Transverse colon (tissue), 4 donors: ENCODE measurements around the gene SHISAL2A. TPM values are rescaled to one million over a fixed set of nuclear protein-coding genes. Genes with fewer than 3 reads are reported as not detected.

Experiments
- DNase-seq: peaks from one replicate; pipeline ENCODE4 v3.0.0-alpha.2; 2019
- H3K27ac ChIP-seq, 4 donors: fragments of 200-600 bp; sonication (generic); 2 replicates each; pipeline ENCODE4 v1.5.1; 2016 to 2018; ENCODE audit warnings: inconsistent platforms in 4 of 4
- H3K27me3 ChIP-seq: fragments of 200-600 bp; sonication (generic); 2 replicates; pipeline ENCODE4 v1.5.1; 2017; ENCODE audit warnings: inconsistent platforms
- H3K36me3 ChIP-seq, 4 donors: fragments of 200-600 bp; sonication (generic); 2 replicates each; pipeline ENCODE4 v1.5.1; 2017 to 2019; ENCODE audit warnings: inconsistent platforms in 4 of 4
- H3K4me1 ChIP-seq, 4 donors: fragments of 200-600 bp; sonication (generic); 2 replicates each; pipeline ENCODE4 v1.5.1; 2017 to 2020; ENCODE audit warnings: inconsistent platforms in 4 of 4
- H3K4me3 ChIP-seq, 4 donors: fragments of 200-600 bp; sonication (generic); 1 replicate in 1 of 4; 2 replicates in 3 of 4; pipeline versions ENCODE4 v1.5.1 to v1.6.1; 2017 to 2019; ENCODE audit warnings: inconsistent platforms in 4 of 4
- H3K9me3 ChIP-seq, 2 donors: fragments of 200-600 bp; sonication (generic); 2 replicates each; pipeline ENCODE4 v1.5.1; 2017 to 2019; ENCODE audit warnings: inconsistent platforms in 2 of 2
- CTCF ChIP-seq, 5 experiments: fragments of 200-600 bp in 3 of 5; fragments of 450-650 bp in 2 of 5; sonication (generic) in 3 of 5; IDR thresholded peaks; 1 replicate in 2 of 5; 2 replicates in 3 of 5; pipeline ENCODE4 v1.5.1; 2016 to 2017; ENCODE audit warnings: antibody characterized with exemption in 5 of 5, inconsistent platforms in 3 of 5, mild to moderate bottlenecking in 2 of 5, moderate library complexity in 1 of 5
- EP300 ChIP-seq: sonication (generic); formaldehyde crosslinking; IDR thresholded peaks from one replicate; pipeline ENCODE4 v1.6.1; 2017; ENCODE audit warnings: antibody characterized with exemption, low read depth
- POLR2A ChIP-seq: fragments of 450-650 bp; IDR thresholded peaks from one replicate; pipeline ENCODE4 v1.6.1; 2016; ENCODE audit warnings: antibody characterized with exemption, mild to moderate bottlenecking, moderate library complexity
- POLR2AphosphoS5 ChIP-seq, 3 donors: sonication (generic); formaldehyde crosslinking; IDR thresholded peaks; one replicate each; pipeline ENCODE4 v1.6.1; 2016; ENCODE audit warnings: antibody characterized with exemption in 3 of 3
- WGBS, 2 donors: methylation state at CpG; one replicate each; pipeline ENCODE4 v1.1.5; 2018; ENCODE audit warnings: low coverage in 1 of 2; 5-methylcytosine and 5-hydroxymethylcytosine counted together
- in situ Hi-C, 4 donors: fragments of 200-750 bp; cut with MboI; loops; one replicate each; pipeline versions ENCODE4 v1.15.0 to v1.15.1; 2017; ENCODE audit warnings: low sequenced_read_pairs in 3 of 4, low pct_ligation_motif_present in 1 of 4, low pct_unique_long_range_greater_than_20kb in 1 of 4
- intact Hi-C: fragments of 100-400 bp; cut with DNase I; formaldehyde crosslinking; loops from one replicate; pipeline ENCODE4 v1.15.1; 2023; ENCODE audit warnings: low total_unique reads
- total RNA-seq, 4 donors: library from RNA; depleted of rRNA; stranded (reverse); fragments of >200 nt; gene quantifications; one replicate each; pipeline ENCODE4 v1.1.0, GENCODE V29; 2016

The SHISAL2A gene
- total RNA-seq, 4 donors from 2014 or later, result 3.2 to 8.2 TPM; not detected in 2

GRCh38 chr1:52636721-52637695, 4.0 kb downstream of the SHISAL2A start:
- H3K9me3 ChIP-seq, result no peaks in the 10 kb centered on the region
- peak overlapping the region; percentile 9 to 74 (median 60) for H3K27ac ChIP-seq
- peak; percentile 54 for DNase-seq
- 48% methylated on average over 11 of the region's 11 CpGs; no CpG with 5 or more reads in 1 of the 2 donors for WGBS, 2 donors
- no peaks in the 10 kb centered on the region for H3K36me3 ChIP-seq
- H3K4me1 ChIP-seq, result peaks cover 0 to 19% (median 8%) of the 10 kb centered on the region in 4 donors
- in situ Hi-C loops, result no loop called here
- peaks cover 28% of the 10 kb centered on the region for H3K27me3 ChIP-seq
- TF ChIP-seq CTCF (IDR thresholded peaks at IDR 0.05), result no peak
- no peak for TF ChIP-seq POLR2AphosphoS5 (IDR thresholded peaks at IDR 0.05)
- no peak for TF ChIP-seq POLR2A
- TF ChIP-seq EP300, result no peak
- intact Hi-C loops, result no loop called here
- H3K4me3 ChIP-seq, result no peak overlapping the region

- 71 to 73% methylated on average over 2 to 4 of the region's 4 CpGs for WGBS, 2 donors
- peaks cover 0 to 14% (median 2%) of the 10 kb centered on the region in 4 donors for H3K4me1 ChIP-seq
- H3K4me3 ChIP-seq, result no peak overlapping the region
- intact Hi-C loops, result no loop called here
- peaks cover 18% of the 10 kb centered on the region for H3K27me3 ChIP-seq
- in situ Hi-C loops, result no loop called here
- no peaks in the 10 kb centered on the region for H3K36me3 ChIP-seq
- no peaks in the 10 kb centered on the region for H3K9me3 ChIP-seq
- TF ChIP-seq EP300, result no peak
- TF ChIP-seq POLR2A, result no peak
- TF ChIP-seq POLR2AphosphoS5 (IDR thresholded peaks at IDR 0.05), result no peak
- no peak for TF ChIP-seq CTCF (IDR thresholded peaks at IDR 0.05)
- DNase-seq, result no peak
- peak overlapping the region; percentile 9 to 74 (median 60) for H3K27ac ChIP-seq
These were observed 5.0 kb downstream of the SHISAL2A start for GRCh38 chr1:52637946-52638345.

GRCh38 chr1:52640697-52641096, 7.7 kb downstream of the SHISAL2A start:
- intact Hi-C loops, result no loop called here
- H3K9me3 ChIP-seq, result no peaks in the 10 kb centered on the region
- no peak overlapping the region for H3K4me3 ChIP-seq
- peaks cover 0 to 2% (median 0%) of the 10 kb centered on the region in 4 donors for H3K4me1 ChIP-seq
- H3K27me3 ChIP-seq, result no peaks in the 10 kb centered on the region
- DNase-seq, result no peak
- WGBS, 2 donors, result 86 to 97% methylated on average over 5 to 6 of the region's 6 CpGs
- in situ Hi-C loops, result no loop called here
- no peak for TF ChIP-seq EP300
- TF ChIP-seq POLR2A, result no peak
- no peak for TF ChIP-seq CTCF (IDR thresholded peaks at IDR 0.05)
- no peak for TF ChIP-seq POLR2AphosphoS5 (IDR thresholded peaks at IDR 0.05)
- no peaks in the 10 kb centered on the region for H3K36me3 ChIP-seq
- H3K27ac ChIP-seq, result no peak overlapping the region

GRCh38 chr1:52641307-52641706, 8.3 kb downstream of the SHISAL2A start:
- H3K4me3 ChIP-seq, result no peak overlapping the region
- H3K27me3 ChIP-seq, result no peaks in the 10 kb centered on the region
- intact Hi-C loops, result no loop called here
- WGBS, 2 donors, result 77 to 88% methylated on average over 2 to 4 of the region's 4 CpGs
- DNase-seq, result no peak
- H3K27ac ChIP-seq, result no peak overlapping the region
- no peaks in the 10 kb centered on the region for H3K9me3 ChIP-seq
- in situ Hi-C loops, result no loop called here
- H3K4me1 ChIP-seq, result no peaks in the 10 kb centered on the region
- H3K36me3 ChIP-seq, result no peaks in the 10 kb centered on the region
- TF ChIP-seq POLR2AphosphoS5 (IDR thresholded peaks at IDR 0.05) (no peak), POLR2A (no peak), EP300 (no peak), CTCF (IDR thresholded peaks at IDR 0.05) (no peak)
